ENCODE measurements around the gene CD47. TPM values are rescaled to one million over a fixed set of nuclear protein-coding genes. Genes with fewer than 3 reads are reported as not detected.
A peak's percentile ranks its signal among the peaks of the same experiment; 100 is the strongest.

Gene CD47
- polyA plus RNA-seq, 1 of the 3 experiments (the other 2 are of a cell fraction): 19.6 TPM

DNA sequence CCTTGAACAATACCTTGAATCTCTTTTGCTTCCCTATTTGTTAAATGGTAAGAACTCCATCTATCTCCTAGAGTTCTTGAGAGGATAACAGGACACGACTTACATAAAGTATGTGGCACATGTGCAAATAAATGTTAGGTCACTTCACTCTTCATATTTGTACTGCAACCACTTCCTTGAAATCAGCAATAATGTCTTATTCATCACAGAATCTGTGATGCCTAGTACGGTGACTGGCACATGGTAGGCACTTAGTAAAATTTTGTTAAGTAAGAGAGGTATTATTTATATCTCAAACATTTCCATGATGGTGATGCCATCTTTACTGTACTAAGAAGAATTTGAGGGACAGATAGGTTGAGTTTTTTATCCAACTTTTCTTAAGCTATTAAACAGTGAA, 14.3 kb downstream of the CD47 start (continued):
- TF ChIP-seq, protein P1, sequence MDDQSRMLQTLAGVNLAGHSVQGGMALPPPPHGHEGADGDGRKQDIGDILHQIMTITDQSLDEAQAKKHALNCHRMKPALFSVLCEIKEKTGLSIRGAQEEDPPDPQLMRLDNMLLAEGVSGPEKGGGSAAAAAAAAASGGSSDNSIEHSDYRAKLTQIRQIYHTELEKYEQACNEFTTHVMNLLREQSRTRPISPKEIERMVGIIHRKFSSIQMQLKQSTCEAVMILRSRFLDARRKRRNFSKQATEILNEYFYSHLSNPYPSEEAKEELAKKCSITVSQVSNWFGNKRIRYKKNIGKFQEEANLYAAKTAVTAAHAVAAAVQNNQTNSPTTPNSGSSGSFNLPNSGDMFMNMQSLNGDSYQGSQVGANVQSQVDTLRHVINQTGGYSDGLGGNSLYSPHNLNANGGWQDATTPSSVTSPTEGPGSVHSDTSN (IDR thresholded peaks at IDR 0.05): no peak
- TF ChIP-seq SMC3 (IDR thresholded peaks at IDR 0.05; ENCODE audit: low read depth, low read length) (no peak), MXI1 (IDR thresholded peaks at IDR 0.05; ENCODE audit: low read depth, low read length) (no peak)

DNA sequence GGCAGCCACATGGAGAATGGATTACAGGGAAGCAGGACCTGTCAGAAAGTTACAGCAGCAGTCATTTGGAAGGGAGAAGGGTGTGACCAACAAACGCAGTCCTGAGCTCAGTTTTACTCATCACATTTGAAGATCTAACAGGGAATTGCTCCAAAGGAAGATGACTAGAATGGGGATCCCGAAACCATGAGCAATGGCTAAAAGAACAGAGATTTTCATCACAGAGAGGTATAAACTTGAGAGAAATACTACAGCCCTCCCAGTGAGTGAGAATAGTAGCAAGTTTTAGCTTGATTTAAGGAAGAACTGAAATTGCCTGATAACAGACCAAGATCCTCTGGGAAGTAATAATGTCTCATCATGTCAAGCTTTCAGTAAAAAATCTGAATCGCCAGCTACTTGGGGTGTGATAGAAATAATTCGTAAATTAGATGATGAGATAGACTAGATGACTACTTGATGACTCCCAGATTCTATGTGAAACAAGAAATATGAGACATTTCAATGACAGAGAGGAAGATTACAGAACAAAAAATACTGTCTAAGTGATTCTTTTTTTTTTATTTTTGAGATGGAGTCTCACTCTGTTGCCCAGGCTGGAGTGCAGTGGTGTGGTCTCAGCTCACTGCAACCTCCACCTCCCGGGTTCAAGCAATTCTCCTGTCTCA, 16.9 kb downstream of the CD47 start:
- DNase-seq: no peak
- WGBS (ENCODE audit: low lambda C conversion rate): 71% methylated on average over 5 of the region's 5 CpGs
- ChIA-PET CTCF (interaction anchor here (0.7 to 1.1 kb wide), 3 partner anchors 9 to 146 kb away, joined by 3 read pairs; no protein-coding TSS in a partner anchor), POLR2A (no interaction called here)
- no peaks in the 10 kb centered on the region; the same call in 1 of the 2 replicates for H3K79me2 ChIP-seq (ENCODE audit: insufficient read depth)
- no peaks in the 10 kb centered on the region for H3F3A ChIP-seq (replicated peaks; ENCODE audit: insufficient read depth)
- TF ChIP-seq RAD21 (IDR thresholded peaks at IDR 0.05; ENCODE audit: low read length): no peak
- TF ChIP-seq TEAD4 (IDR thresholded peaks at IDR 0.05; ENCODE audit: borderline replicate concordance, insufficient read depth): no peak
- peak; percentile 46 for TF ChIP-seq TCF12 (IDR thresholded peaks at IDR 0.05)
- no peak for TF ChIP-seq FOXM1 (IDR thresholded peaks at IDR 0.05; ENCODE audit: low read depth)
- no peaks in the 10 kb centered on the region for H3K9me3 ChIP-seq
- H3K9me2 ChIP-seq: no peaks in the 10 kb centered on the region
- no peak overlapping the region for H2AFZ ChIP-seq (ENCODE audit: low read depth)
- no peaks in the 10 kb centered on the region for H3K27me3 ChIP-seq (ENCODE audit: insufficient read depth)
- no peak overlapping the region for H3K4me3 ChIP-seq (ENCODE audit: low read depth in 2 of 2, low read length in 1 of 2)
- H3K27ac ChIP-seq (ENCODE audit: low read depth in 2 of 2, low read length in 1 of 2): peak overlapping the region in 1 of 2 experiments; percentile 35; a peak in 1 of 4 replicates
- H3K36me3 ChIP-seq (replicated peaks in 1 of 2; ENCODE audit: control insufficient read depth in 1 of 2, insufficient read depth in 2 of 2, low read length in 1 of 2): peaks cover 13 to 21% of the 10 kb centered on the region in 2 experiments
- no peak overlapping the region for H3K9ac ChIP-seq
- H3K4me1 ChIP-seq (ENCODE audit: control insufficient read depth in 1 of 2, insufficient read depth in 2 of 2, low read depth in 1 of 2, low read length in 1 of 2): no peaks in the 10 kb centered on the region; a peak in 1 of 4 replicates
- H3K4me2 ChIP-seq: no peak overlapping the region
- no peaks in the 10 kb centered on the region for H4K20me1 ChIP-seq (ENCODE audit: insufficient read depth)

DNA sequence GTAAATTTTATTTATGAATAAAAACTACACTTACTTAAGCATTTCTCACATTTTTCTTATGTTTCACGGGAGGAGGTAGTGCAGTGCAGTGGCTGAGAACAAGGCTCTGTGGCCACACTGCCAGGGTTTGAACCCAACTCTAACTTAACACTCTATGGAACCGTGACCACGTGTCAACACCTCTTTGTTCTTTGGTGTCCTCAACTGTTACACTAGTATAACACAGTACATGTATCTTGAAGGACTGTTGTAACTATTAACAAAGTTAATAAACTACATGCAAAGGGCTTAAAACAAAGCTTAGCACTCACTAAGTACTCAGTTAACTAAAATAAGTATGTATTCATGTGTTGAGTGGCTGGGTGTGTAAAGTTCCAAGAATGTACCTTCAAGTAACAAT, 19.5 kb downstream of the CD47 start:
- Histone ChIP-seq H3K9me2 (no peaks in the 10 kb centered on the region), H3K4me2 (no peak overlapping the region), H3K9ac (no peak overlapping the region), H3K27me3 (ENCODE audit: insufficient read depth) (no peaks in the 10 kb centered on the region), H2AFZ (ENCODE audit: low read depth) (no peak overlapping the region), H3K4me1 (ENCODE audit: control insufficient read depth in 1 of 2, insufficient read depth in 2 of 2, low read depth in 1 of 2, low read length in 1 of 2) (no peaks in the 10 kb centered on the region; a peak in 1 of 4 replicates), H4K20me1 (ENCODE audit: insufficient read depth) (no peaks in the 10 kb centered on the region), H3K9me3 (no peaks in the 10 kb centered on the region), H3K79me2 (ENCODE audit: insufficient read depth) (no peaks in the 10 kb centered on the region; the same call in 1 of the 2 replicates), H3K27ac (ENCODE audit: low read depth in 2 of 2, low read length in 1 of 2) (no peak overlapping the region), H3K36me3 (replicated peaks in 1 of 2; ENCODE audit: control insufficient read depth in 1 of 2, insufficient read depth in 2 of 2, low read length in 1 of 2) (peaks cover 19 to 21% of the 10 kb centered on the region in 2 experiments), H3K4me3 (ENCODE audit: low read depth in 2 of 2, low read length in 1 of 2) (no peak overlapping the region), H3F3A (replicated peaks; ENCODE audit: insufficient read depth) (no peaks in the 10 kb centered on the region)
- TF ChIP-seq SIN3A (IDR thresholded peaks at IDR 0.05; ENCODE audit: borderline replicate concordance, low read depth, low read length) (no peak), SMC3 (IDR thresholded peaks at IDR 0.05; ENCODE audit: low read depth, low read length) (no peak), RCOR1 (IDR thresholded peaks at IDR 0.05; ENCODE audit: low read length) (no peak), ELF1 (IDR thresholded peaks at IDR 0.05) (no peak), GABPA (IDR thresholded peaks at IDR 0.05; ENCODE audit: low read depth) (no peak)
- TF ChIP-seq, protein P2, sequence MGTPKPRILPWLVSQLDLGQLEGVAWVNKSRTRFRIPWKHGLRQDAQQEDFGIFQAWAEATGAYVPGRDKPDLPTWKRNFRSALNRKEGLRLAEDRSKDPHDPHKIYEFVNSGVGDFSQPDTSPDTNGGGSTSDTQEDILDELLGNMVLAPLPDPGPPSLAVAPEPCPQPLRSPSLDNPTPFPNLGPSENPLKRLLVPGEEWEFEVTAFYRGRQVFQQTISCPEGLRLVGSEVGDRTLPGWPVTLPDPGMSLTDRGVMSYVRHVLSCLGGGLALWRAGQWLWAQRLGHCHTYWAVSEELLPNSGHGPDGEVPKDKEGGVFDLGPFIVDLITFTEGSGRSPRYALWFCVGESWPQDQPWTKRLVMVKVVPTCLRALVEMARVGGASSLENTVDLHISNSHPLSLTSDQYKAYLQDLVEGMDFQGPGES (IDR thresholded peaks at IDR 0.05; ENCODE audit: low read depth, low read length): no peak
- TF ChIP-seq, protein P3, sequence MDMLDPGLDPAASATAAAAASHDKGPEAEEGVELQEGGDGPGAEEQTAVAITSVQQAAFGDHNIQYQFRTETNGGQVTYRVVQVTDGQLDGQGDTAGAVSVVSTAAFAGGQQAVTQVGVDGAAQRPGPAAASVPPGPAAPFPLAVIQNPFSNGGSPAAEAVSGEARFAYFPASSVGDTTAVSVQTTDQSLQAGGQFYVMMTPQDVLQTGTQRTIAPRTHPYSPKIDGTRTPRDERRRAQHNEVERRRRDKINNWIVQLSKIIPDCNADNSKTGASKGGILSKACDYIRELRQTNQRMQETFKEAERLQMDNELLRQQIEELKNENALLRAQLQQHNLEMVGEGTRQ (IDR thresholded peaks at IDR 0.05; ENCODE audit: borderline replicate concordance, low read depth, low read length): no peak
- TF ChIP-seq, protein P4, sequence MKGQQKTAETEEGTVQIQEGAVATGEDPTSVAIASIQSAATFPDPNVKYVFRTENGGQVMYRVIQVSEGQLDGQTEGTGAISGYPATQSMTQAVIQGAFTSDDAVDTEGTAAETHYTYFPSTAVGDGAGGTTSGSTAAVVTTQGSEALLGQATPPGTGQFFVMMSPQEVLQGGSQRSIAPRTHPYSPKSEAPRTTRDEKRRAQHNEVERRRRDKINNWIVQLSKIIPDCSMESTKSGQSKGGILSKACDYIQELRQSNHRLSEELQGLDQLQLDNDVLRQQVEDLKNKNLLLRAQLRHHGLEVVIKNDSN (IDR thresholded peaks at IDR 0.05; ENCODE audit: borderline replicate concordance, low read depth): no peak
- POLR2A ChIA-PET: no interaction called here
- no peak for DNase-seq
- 95% methylated on average over 3 of the region's 3 CpGs for WGBS (ENCODE audit: low lambda C conversion rate)
- CTCF ChIA-PET: no interaction called here

Data from SK-N-SH (cell line).